ENCODE data around the gene WWOX. TPM values are rescaled to one million over a fixed set of nuclear protein-coding genes. Genes with fewer than 3 reads are reported as not detected.

Gene WWOX
- total RNA-seq, 1 experiment from 2014 or later: 15.6 TPM

DNA sequence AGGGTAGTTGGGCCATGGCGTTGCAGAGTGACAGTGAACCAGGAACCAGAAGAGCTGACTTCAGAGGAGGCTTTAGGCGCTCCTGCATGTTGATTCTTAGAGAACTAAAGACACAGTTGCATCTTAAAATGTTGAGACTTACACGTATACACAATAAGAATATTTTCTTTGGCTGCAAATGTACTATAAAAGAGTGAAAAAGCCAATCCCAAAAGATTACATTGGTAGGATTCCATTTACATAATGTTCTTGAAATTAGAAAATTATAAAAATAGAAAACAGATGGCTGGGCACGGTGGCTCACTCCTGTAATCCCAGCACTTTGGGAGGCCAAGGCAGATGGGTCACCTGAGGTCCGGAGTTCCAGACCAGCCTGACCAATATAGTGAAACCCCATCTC, 738.8 kb downstream of the WWOX start:
- Histone ChIP-seq H3K9me3 (ENCODE audit: control insufficient read depth, low read depth, low read length) (no peaks in the 10 kb centered on the region), H3K23me2 (ENCODE audit: insufficient read length, low read depth, low read length, poor library complexity, severe bottlenecking) (no peaks in the 10 kb centered on the region), H3K18ac (ENCODE audit: insufficient read length, low read depth, low read length) (no peak overlapping the region), H4K8ac (replicated peaks; ENCODE audit: insufficient read length, low read depth, low read length) (no peak overlapping the region), H3K14ac (ENCODE audit: insufficient read depth, low read length) (peak overlapping the region; percentile 63; the same call in 1 of the 2 replicates), H4K20me1 (ENCODE audit: control insufficient read depth, insufficient read depth, insufficient read length) (no peaks in the 10 kb centered on the region), H4K91ac (ENCODE audit: insufficient read length, low read depth, low read length) (no peak overlapping the region), H3K23ac (ENCODE audit: insufficient read length, low read depth, low read length) (peak overlapping the region; percentile 97), H3T11ph (ENCODE audit: low read length) (no peak overlapping the region), H3K79me2 (ENCODE audit: insufficient read depth, low read length) (no peaks in the 10 kb centered on the region), H3K56ac (ENCODE audit: insufficient read length, low read depth, low read length) (no peak overlapping the region), H2AFZ (ENCODE audit: low read length) (no peak overlapping the region), H2BK120ac (ENCODE audit: low read depth, low read length, poor library complexity, severe bottlenecking) (no peak overlapping the region), H2BK15ac (ENCODE audit: low read depth, low read length) (no peak overlapping the region), H3K27ac (ENCODE audit: insufficient read length, low read depth, low read length) (no peak overlapping the region), H3K4ac (ENCODE audit: low read depth, low read length) (no peak overlapping the region), H2BK20ac (ENCODE audit: low read depth, low read length, poor library complexity, severe bottlenecking) (no peak overlapping the region), H3K4me2 (ENCODE audit: insufficient read depth, insufficient read length, low read length) (no peak overlapping the region), H3K27me3 (ENCODE audit: insufficient read depth, low read length) (no peaks in the 10 kb centered on the region), H3K9ac (ENCODE audit: extremely low read depth, insufficient read length, low read length) (no peak overlapping the region), H2AK5ac (ENCODE audit: insufficient read length, low read length) (no peak overlapping the region), H3K4me1 (ENCODE audit: insufficient read depth, low read length) (no peaks in the 10 kb centered on the region), H2BK5ac (ENCODE audit: insufficient read length, low read length) (no peak overlapping the region), H3K79me1 (ENCODE audit: insufficient read depth, low read depth, low read length, poor library complexity, severe bottlenecking) (no peaks in the 10 kb centered on the region), H2BK12ac (ENCODE audit: insufficient read length, low read depth, low read length) (no peak overlapping the region), H4K5ac (ENCODE audit: insufficient read length, low read depth, low read length) (no peak overlapping the region)
- no peak for DNase-seq
- no peaks in the 10 kb centered on the region for H3K4me1 Mint-ChIP-seq
- no peak overlapping the region for H3K4me3 Mint-ChIP-seq
- TF ChIP-seq, protein P1, sequence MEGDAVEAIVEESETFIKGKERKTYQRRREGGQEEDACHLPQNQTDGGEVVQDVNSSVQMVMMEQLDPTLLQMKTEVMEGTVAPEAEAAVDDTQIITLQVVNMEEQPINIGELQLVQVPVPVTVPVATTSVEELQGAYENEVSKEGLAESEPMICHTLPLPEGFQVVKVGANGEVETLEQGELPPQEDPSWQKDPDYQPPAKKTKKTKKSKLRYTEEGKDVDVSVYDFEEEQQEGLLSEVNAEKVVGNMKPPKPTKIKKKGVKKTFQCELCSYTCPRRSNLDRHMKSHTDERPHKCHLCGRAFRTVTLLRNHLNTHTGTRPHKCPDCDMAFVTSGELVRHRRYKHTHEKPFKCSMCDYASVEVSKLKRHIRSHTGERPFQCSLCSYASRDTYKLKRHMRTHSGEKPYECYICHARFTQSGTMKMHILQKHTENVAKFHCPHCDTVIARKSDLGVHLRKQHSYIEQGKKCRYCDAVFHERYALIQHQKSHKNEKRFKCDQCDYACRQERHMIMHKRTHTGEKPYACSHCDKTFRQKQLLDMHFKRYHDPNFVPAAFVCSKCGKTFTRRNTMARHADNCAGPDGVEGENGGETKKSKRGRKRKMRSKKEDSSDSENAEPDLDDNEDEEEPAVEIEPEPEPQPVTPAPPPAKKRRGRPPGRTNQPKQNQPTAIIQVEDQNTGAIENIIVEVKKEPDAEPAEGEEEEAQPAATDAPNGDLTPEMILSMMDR (conservative IDR thresholded peaks at IDR 0.05): no peak
- no peaks in the 10 kb centered on the region for H3K9me3 Mint-ChIP-seq
- H3K27ac Mint-ChIP-seq: peak overlapping the region in 1 of 3 experiments; percentile 92; a peak in 1 of 7 replicates
- WGBS (ENCODE audit: extremely low coverage, insufficient read length, low lambda C conversion rate): no CpG with 5 or more reads among the region's 5 CpGs
- H3K36me3 Mint-ChIP-seq (ENCODE audit: insufficient read depth in 1 of 3, low read depth in 3 of 3): no peaks in the 10 kb centered on the region
- no peaks in the 10 kb centered on the region; the same call in 1 of the 2 replicates for H3K27me3 Mint-ChIP-seq (ENCODE audit: low read depth)
